ENCODE measurements around the gene COL5A3. TPM values are rescaled to one million over a fixed set of nuclear protein-coding genes. Genes with fewer than 3 reads are reported as not detected.
A peak's percentile ranks its signal among the peaks of the same experiment; 100 is the strongest.
"Not testable (repeated sequence)": the region's sequence is repeated elsewhere in the genome, so short reads cannot be mapped to it uniquely, and the experiment has no call there.

Gene COL5A3
- 47.5 TPM for total RNA-seq

DNA sequence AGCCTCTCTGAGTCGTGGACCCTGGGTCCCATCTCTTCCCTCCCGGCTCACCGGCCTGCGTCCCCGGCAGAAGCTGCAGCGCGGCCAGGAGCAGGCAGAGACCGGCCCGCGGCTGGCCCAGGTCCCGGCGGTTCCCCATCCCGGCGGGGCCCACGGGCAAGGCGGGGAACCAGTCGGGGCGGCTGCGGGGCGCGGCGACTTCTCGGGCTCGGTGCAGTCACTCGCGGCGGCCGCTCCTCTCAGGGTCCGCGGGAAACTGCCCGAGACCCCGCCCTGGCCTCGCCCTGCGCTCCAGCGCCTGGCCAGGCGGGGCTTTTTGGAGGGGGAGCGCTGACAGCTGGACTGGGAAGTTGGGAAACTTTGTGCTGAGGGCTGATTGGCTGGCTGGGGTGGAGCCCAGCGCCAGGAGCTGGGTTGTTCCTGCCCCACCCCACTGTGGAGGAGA, at the start of gene COL5A3:
Gene COL5A3, minus strand, starts transcription at position 258 of the 445 bp plus-strand sequence. Its CDS starts 119 bp downstream, at position 139.
- ATAC-seq (peak; percentile 63), DNase-seq (ENCODE audit: low spot score) (peak; percentile 76)
- intact Hi-C loops (cut with DNase I) = no loop called here

GRCh38 chr19:10052602-10053360, 42.5 kb upstream of the COL5A3 start:
- ATAC-seq (no peak), DNase-seq (ENCODE audit: low spot score) (no peak)
- intact Hi-C loops (cut with DNase I) = no loop called here

GRCh38 chr19:10049626-10050025, 39.3 kb upstream of the COL5A3 start:
- DNase-seq (ENCODE audit: low spot score) (no peak), ATAC-seq (no peak)
- intact Hi-C loops (cut with DNase I) = no loop called here

GRCh38 chr19:10045371-10045770, 35.1 kb upstream of the COL5A3 start:
- intact Hi-C loops (cut with DNase I) = no loop called here
- ATAC-seq = no peak

GRCh38 chr19:10044390-10044789, 34.1 kb upstream of the COL5A3 start:
- intact Hi-C loops (cut with DNase I) = no loop called here
- no peak for DNase-seq (ENCODE audit: low spot score)
- ATAC-seq = no peak

More at GRCh38 chr19:10045371-10045770, 35.1 kb upstream of the COL5A3 start:
- DNase-seq (ENCODE audit: low spot score) = no peak

- DNase-seq (ENCODE audit: low spot score) (no peak), ATAC-seq (no peak)
- intact Hi-C loops (cut with DNase I) = no loop called here
Measured at GRCh38 chr19:10043286-10043927, 33.1 kb upstream of the COL5A3 start.

GRCh38 chr19:10037809-10038208, 27.5 kb upstream of the COL5A3 start:
- DNase-seq (ENCODE audit: low spot score) (no peak), ATAC-seq (no peak)
- intact Hi-C loops (cut with DNase I) = no loop called here

- intact Hi-C loops (cut with DNase I) = no loop called here
- DNase-seq (ENCODE audit: low spot score) (no peak), ATAC-seq (no peak)
Measured at GRCh38 chr19:10037367-10037766, 27.1 kb upstream of the COL5A3 start.

GRCh38 chr19:10036601-10037071, 26.3 kb upstream of the COL5A3 start:
- ATAC-seq = no peak
- intact Hi-C loops (cut with DNase I) = no loop called here
- DNase-seq (ENCODE audit: low spot score) = no peak

DNA sequence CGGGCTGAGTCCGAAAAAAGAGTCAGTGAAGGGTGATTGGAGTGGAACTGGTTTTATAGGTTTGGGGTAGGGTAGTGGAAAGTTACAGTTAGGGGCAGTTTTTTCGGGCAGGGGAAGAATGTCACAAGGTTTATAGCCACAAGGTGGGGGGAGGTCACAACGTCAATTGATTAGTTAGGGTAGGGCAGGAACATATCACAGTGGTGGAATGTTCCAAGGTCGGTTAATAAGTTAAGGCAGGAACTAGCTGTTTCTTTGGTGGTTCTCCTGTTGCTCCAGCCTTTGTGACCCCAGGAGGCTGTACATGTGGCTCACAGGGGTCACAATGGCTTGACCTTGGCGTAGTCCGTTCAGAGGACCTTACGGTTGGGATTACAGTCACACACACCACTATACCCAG, 23.3 kb upstream of the COL5A3 start:
- DNase-seq (ENCODE audit: low spot score) (no peak), ATAC-seq (no peak)
- intact Hi-C loops (cut with DNase I) = no loop called here

DNA sequence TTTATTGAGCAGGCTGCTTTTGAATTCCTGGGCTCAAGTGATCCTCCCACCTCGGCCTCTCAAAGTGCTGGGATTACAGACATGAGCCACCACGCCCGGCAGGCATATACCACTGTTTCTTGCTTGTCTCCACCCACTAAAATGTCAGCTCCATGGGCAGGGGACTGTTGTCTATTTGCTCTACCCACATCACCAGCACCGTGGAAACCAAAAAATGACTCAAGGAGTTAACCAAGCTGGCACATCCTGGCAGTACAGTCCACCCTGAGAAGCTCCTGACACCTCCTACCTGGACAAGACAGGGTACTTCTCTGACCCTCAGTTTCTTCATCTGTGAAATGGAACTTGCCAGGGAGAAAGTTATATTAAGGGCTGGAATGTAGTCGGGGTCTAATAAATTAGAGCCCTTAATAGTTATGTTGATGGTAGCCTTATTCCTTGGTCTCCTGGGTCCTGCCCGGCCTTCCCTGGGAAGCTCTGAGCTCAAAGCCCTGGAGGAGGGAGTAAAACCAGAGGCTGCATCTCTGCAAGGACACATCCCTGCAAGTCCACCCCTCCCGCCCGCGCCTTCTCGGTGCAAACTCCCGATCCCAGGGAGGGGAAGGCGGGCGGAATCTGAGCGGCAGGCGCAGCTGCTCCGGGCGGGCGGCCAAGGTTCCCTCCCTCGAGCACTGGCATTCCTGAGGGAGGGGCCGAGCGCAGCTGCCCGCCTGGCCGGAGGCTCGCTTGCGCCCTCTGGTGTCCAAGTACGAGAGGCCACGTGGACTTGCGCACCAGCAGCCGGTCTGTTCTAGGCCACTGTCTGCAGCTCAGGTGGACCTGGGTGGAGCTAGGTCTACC, 17.1 kb upstream of the COL5A3 start:
- DNase-seq (ENCODE audit: low spot score) = peak; percentile 99
- ATAC-seq = peak; percentile 99
- intact Hi-C loops (cut with DNase I) = loop anchor here (5.0 kb wide), 1 partner anchor 95 kb away; no protein-coding TSS in a partner anchor

GRCh38 chr19:10026744-10027143, 16.4 kb upstream of the COL5A3 start:
- intact Hi-C loops (cut with DNase I) = loop anchor here (5.0 kb wide), 1 partner anchor 94 kb away; no protein-coding TSS in a partner anchor
- ATAC-seq (no peak), DNase-seq (ENCODE audit: low spot score) (no peak)

DNA sequence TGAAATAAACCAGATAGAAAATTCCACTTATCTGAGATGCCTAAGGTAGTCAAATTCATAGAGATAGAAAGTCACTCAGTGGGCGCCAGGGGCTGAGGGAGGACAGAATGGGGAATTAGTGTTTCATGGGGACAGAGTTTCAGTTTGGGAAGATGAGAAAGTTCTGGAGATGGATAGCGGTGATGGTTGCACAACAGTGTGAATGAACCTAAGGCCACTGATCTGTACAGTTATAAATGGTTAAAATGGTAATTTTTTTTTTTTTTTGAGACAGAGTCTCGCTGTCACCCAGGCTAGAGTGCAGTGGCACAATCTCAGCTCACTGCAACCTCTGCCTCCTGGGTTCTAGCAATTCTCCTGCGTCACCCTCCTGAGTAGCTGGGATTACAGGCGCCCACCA, 12.8 kb upstream of the COL5A3 start:
- ATAC-seq; DNase-seq (ENCODE audit: low spot score); intact Hi-C loops (cut with DNase I): not testable (repeated sequence)

DNA sequence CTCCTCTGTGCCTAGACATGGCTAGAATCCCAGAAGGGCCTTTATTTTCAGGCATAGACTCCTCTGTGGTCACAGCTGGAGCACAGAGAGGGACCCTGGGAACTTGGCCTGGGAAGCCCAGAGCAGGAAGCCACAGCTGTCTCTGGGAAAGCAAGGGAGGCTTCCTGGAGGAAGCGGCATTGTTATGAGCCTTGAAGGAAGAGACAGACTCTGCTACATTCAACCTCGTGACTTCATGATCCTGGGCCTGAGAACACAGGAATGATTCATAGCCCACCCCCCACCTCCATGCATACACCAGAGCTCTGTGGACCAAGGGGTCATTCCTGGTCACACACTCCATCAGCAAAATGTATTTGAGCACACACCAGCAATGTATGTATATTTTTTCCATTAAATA, 11.6 kb upstream of the COL5A3 start:
- ATAC-seq (no peak), DNase-seq (ENCODE audit: low spot score) (no peak)
- intact Hi-C loops (cut with DNase I) = no loop called here

DNA sequence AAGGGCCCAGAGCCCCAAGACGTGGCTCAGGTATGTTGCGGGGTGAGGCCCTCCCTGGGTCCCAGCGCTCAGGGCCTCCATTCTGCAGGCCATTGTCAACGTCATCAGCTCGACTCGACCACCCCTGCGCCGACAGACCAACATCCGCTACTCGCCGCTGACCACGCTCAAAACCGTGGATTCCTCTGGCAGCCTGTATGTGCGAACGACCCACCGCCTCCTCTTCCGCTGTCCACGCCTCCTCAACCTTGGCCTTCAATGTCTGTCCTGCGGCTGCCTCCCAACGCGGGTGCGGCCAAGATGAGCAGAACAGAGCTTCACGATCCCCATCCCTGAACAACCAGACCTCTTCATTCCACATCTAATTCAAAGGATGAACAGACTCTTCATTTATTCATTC, 11.1 kb upstream of the COL5A3 start:
- ATAC-seq (no peak), DNase-seq (ENCODE audit: low spot score) (no peak)
- intact Hi-C loops (cut with DNase I) = no loop called here

DNA sequence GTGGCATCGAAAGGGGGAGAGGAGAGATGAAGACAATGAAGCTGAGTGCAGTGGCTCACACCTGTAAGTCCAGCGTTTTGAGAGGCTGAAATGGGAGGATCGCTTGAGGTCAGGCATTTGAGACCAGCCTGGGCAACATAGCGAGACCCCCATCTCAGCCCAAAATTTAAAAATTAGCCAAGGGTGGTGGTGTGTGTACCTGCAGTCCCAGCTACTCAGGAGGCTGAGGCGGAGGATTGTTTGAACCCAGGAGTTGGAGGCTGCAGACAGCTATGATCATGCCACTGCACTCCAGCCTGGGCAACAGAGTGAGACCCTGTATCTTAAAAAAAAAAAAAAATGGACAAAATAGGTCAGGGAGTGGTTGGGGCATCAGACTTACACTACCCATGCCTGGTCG, 10.5 kb upstream of the COL5A3 start:
- ATAC-seq = no peak
- intact Hi-C loops (cut with DNase I) = no loop called here

DNA sequence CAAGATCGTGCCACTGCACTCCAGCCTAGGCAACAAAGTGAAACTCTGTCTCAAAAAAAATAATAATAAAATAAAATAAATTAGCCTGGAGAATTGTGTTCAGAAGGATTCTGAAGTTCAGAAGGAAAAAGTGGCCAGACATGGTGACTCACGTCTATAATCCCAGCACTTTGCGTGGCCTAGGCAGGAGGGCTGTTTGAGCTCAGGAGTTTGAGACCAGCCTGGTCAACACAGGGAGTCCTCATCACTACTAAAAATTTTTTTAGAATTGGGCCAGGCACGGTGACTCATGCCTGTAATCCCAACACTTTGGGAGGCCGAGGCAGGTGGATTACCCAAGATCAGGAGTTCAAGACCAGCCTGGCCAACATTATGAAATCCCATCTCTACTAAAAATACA, 8.9 kb upstream of the COL5A3 start:
- intact Hi-C loops (cut with DNase I) = no loop called here
- ATAC-seq (no peak), DNase-seq (ENCODE audit: low spot score) (no peak)

More for the DNA sequence above, 10.5 kb upstream of the COL5A3 start:
- DNase-seq (ENCODE audit: low spot score) = no peak

GRCh38 chr19:10018786-10019185, 8.5 kb upstream of the COL5A3 start:
- intact Hi-C loops (cut with DNase I) = no loop called here
- no peak for DNase-seq (ENCODE audit: low spot score)

GRCh38 chr19:10018263-10018662, 8.0 kb upstream of the COL5A3 start:
- DNase-seq (ENCODE audit: low spot score) (no peak), ATAC-seq (no peak)
- intact Hi-C loops (cut with DNase I) = no loop called here

More at GRCh38 chr19:10018786-10019185, 8.5 kb upstream of the COL5A3 start:
- no peak for ATAC-seq
